ENCODE data around the gene TSGA10IP.
A peak's percentile ranks its signal among the peaks of the same experiment; 100 is the strongest.

TSGA10IP gene

GRCh38 chr11:65906602-65907001 lies 38.7 kb upstream of the TSGA10IP start:
- H3K36me3 Mint-ChIP-seq (ENCODE audit: low read depth): no peaks in the 10 kb centered on the region
- TF ChIP-seq CTCF (IDR thresholded peaks at IDR 0.05; ENCODE audit: unreplicated experiment in 3 of 3): no peak

GRCh38 chr11:65907878-65908277 lies 37.4 kb upstream of the TSGA10IP start:
- peaks cover 11% of the 10 kb centered on the region for H3K4me1 Mint-ChIP-seq
- TF ChIP-seq CTCF (IDR thresholded peaks at IDR 0.05; ENCODE audit: unreplicated experiment in 3 of 3): no peak
- H3K27ac Mint-ChIP-seq: no peak overlapping the region
- H3K4me3 Mint-ChIP-seq: no peak overlapping the region
- peaks cover 61% of the 10 kb centered on the region for H3K27me3 Mint-ChIP-seq (ENCODE audit: low read depth)
- no peaks in the 10 kb centered on the region for H3K9me3 Mint-ChIP-seq
- H3K36me3 Mint-ChIP-seq (ENCODE audit: low read depth): no peaks in the 10 kb centered on the region

More at GRCh38 chr11:65906602-65907001, 38.7 kb upstream of the TSGA10IP start:
- Mint-ChIP-seq H3K27me3 (ENCODE audit: low read depth) (peaks cover 74% of the 10 kb centered on the region), H3K4me3 (no peak overlapping the region), H3K9me3 (no peaks in the 10 kb centered on the region), H3K27ac (no peak overlapping the region), H3K4me1 (peaks cover 2% of the 10 kb centered on the region)

GRCh38 chr11:65911682-65912568 lies 33.4 kb upstream of the TSGA10IP start:
- TF ChIP-seq CTCF (IDR thresholded peaks at IDR 0.05; ENCODE audit: unreplicated experiment in 3 of 3): peak in 2 of 3 experiments; percentile 11 to 18
- peaks cover 33% of the 10 kb centered on the region for H3K4me1 Mint-ChIP-seq

GRCh38 chr11:65912845-65913244 lies 32.4 kb upstream of the TSGA10IP start:
- no peak for TF ChIP-seq CTCF (IDR thresholded peaks at IDR 0.05; ENCODE audit: unreplicated experiment in 3 of 3)
- Mint-ChIP-seq H3K9me3 (no peaks in the 10 kb centered on the region), H3K4me3 (peak overlapping the region in 1 of 3 experiments; percentile 37), H3K4me1 (peaks cover 36% of the 10 kb centered on the region), H3K36me3 (ENCODE audit: low read depth) (peaks cover 5% of the 10 kb centered on the region), H3K27ac (peak overlapping the region in 2 of 3 experiments; percentile 33 to 63), H3K27me3 (ENCODE audit: low read depth) (peaks cover 22% of the 10 kb centered on the region)

More at GRCh38 chr11:65911682-65912568, 33.4 kb upstream of the TSGA10IP start:
- Mint-ChIP-seq H3K27ac (peak overlapping the region in 2 of 3 experiments; percentile 76), H3K36me3 (ENCODE audit: low read depth) (peaks cover 2% of the 10 kb centered on the region), H3K27me3 (ENCODE audit: low read depth) (peaks cover 30% of the 10 kb centered on the region), H3K9me3 (no peaks in the 10 kb centered on the region), H3K4me3 (peak overlapping the region; percentile 14 to 47 (median 28))

GRCh38 chr11:65915101-65915820 lies 30.0 kb upstream of the TSGA10IP start:
- H3K27me3 Mint-ChIP-seq (ENCODE audit: low read depth): peaks cover 6% of the 10 kb centered on the region
- H3K36me3 Mint-ChIP-seq (ENCODE audit: low read depth): peaks cover 5% of the 10 kb centered on the region
- H3K9me3 Mint-ChIP-seq: no peaks in the 10 kb centered on the region
- peak overlapping the region; percentile 49 to 80 (median 72) for H3K4me3 Mint-ChIP-seq
- peaks cover 36% of the 10 kb centered on the region for H3K4me1 Mint-ChIP-seq
- H3K27ac Mint-ChIP-seq: peak overlapping the region in 2 of 3 experiments; percentile 44 to 58
- no peak for TF ChIP-seq CTCF (IDR thresholded peaks at IDR 0.05; ENCODE audit: unreplicated experiment in 3 of 3)
